ENCODE results near the gene ACVRL1. TPM values are rescaled to one million over a fixed set of nuclear protein-coding genes. Genes with fewer than 3 reads are reported as not detected.

Gene ACVRL1
- total RNA-seq, 4 donors from 2014 or later: 2.0 to 71.3 (median 14.5) TPM

GRCh38 chr12:51938726-51939125 lies 31.4 kb downstream of the ACVRL1 start:
- Histone ChIP-seq H3K9me3 (peaks cover 0 to under 1% (median 0%) of the 10 kb centered on the region in 3 donors), H3K27me3 (no peaks in the 10 kb centered on the region), H3K36me3 (no peaks in the 10 kb centered on the region), H3K4me3 (no peak overlapping the region), H3K4me1 (peaks cover 18 to 57% (median 18%) of the 10 kb centered on the region in 3 donors), H3K27ac (peak overlapping the region; percentile 40 to 80 (median 62))
- DNase-seq: no peak
- TF ChIP-seq POLR2A (IDR thresholded peaks at IDR 0.05) (peak in 1 of 4 donors; percentile 30), CTCF (IDR thresholded peaks at IDR 0.05) (no peak)
- intact Hi-C loops (cut with DNase I): no loop called here
- WGBS, 2 donors: 33 to 45% methylated on average over 2 to 6 of the region's 6 CpGs

GRCh38 chr12:51941011-51941581 lies 33.8 kb downstream of the ACVRL1 start:
- no peaks in the 10 kb centered on the region for H3K27me3 ChIP-seq
- no peak for TF ChIP-seq POLR2A (IDR thresholded peaks at IDR 0.05)
- no peak for TF ChIP-seq CTCF (IDR thresholded peaks at IDR 0.05)
- H3K4me1 ChIP-seq: peaks cover 18 to 57% (median 18%) of the 10 kb centered on the region in 3 donors
- no peak for DNase-seq
- H3K27ac ChIP-seq: peak overlapping the region; percentile 24 to 89 (median 78)
- peak overlapping the region in 2 of 4 donors; percentile 0 to 12 for H3K4me3 ChIP-seq
- no peaks in the 10 kb centered on the region for H3K36me3 ChIP-seq
- peaks cover 0 to 10% (median 10%) of the 10 kb centered on the region in 3 donors for H3K9me3 ChIP-seq
- 8 to 40% methylated on average over 2 to 14 of the region's 15 CpGs for WGBS, 2 donors
- intact Hi-C loops (cut with DNase I): no loop called here

GRCh38 chr12:51941604-51942003 lies 34.3 kb downstream of the ACVRL1 start:
- Histone ChIP-seq H3K36me3 (no peaks in the 10 kb centered on the region), H3K4me1 (peaks cover 18 to 57% (median 18%) of the 10 kb centered on the region in 3 donors), H3K4me3 (peak overlapping the region in 2 of 4 donors; percentile 0 to 12), H3K9me3 (peaks cover 0 to 10% (median 10%) of the 10 kb centered on the region in 3 donors), H3K27me3 (no peaks in the 10 kb centered on the region), H3K27ac (peak overlapping the region; percentile 25 to 89 (median 80))
- intact Hi-C loops (cut with DNase I): no loop called here
- TF ChIP-seq CTCF (IDR thresholded peaks at IDR 0.05) (no peak), POLR2A (IDR thresholded peaks at IDR 0.05) (no peak)
- no peak for DNase-seq
- 11 to 33% methylated on average over 4 of the region's 4 CpGs for WGBS, 2 donors

DNA sequence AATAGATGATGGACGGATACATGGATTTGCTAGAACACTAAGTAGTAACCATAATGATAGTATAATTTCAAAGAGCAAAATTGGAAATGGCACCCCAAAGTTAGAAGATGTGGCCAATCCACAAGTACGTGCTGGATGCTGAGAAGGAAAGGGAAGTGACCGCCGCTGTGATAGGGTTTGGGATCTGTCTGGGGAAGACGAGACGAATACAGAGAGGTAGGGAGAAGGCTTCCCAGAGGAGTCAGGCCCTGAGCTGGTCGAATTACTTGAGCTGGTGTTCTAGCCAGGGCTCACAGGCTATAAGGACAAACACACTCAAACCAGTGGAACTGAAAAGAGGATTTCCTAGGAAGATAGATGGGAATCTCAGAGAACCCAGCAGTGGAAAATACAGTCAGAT lies 34.8 kb downstream of the ACVRL1 start:
- no peak for DNase-seq

More for the DNA sequence above, 34.8 kb downstream of the ACVRL1 start:
- intact Hi-C loops (cut with DNase I): no loop called here
- Histone ChIP-seq H3K36me3 (no peaks in the 10 kb centered on the region), H3K9me3 (peaks cover 0 to 10% (median 10%) of the 10 kb centered on the region in 3 donors), H3K4me3 (no peak overlapping the region), H3K27me3 (no peaks in the 10 kb centered on the region), H3K4me1 (peaks cover 18 to 57% (median 18%) of the 10 kb centered on the region in 3 donors), H3K27ac (peak overlapping the region; percentile 25 to 89 (median 76))
- TF ChIP-seq CTCF (IDR thresholded peaks at IDR 0.05): no peak
- no peak for TF ChIP-seq POLR2A (IDR thresholded peaks at IDR 0.05)
- WGBS, 2 donors: 75 to 80% methylated on average over 7 of the region's 7 CpGs
